Naive B cell (primary cell): ENCODE measurements around the gene ITLN1. TPM values are rescaled to one million over a fixed set of nuclear protein-coding genes. Genes with fewer than 3 reads are reported as not detected.

ENCODE experiments used
- ATAC-seq, 2 donors: fragments of 150-1000 bp; cut with Tn5 transposase; 2 replicates each; pipeline ENCODE4 v1.10.0; 2021; ENCODE audit warnings: low read depth in 2 of 2, mild to moderate bottlenecking in 2 of 2, moderate library complexity in 2 of 2
- DNase-seq: peaks from one replicate; pipeline ENCODE4 v3.0.0; 2022
- H3K27ac Mint-ChIP-seq, 6 donors: one replicate each; pipeline ENCODE4 v1.8.0; 2020 to 2022; ENCODE audit warnings: mild to moderate bottlenecking in 6 of 6, mixed read lengths in 6 of 6, moderate library complexity in 5 of 6, inconsistent platforms in 2 of 6
- H3K27me3 Mint-ChIP-seq, 3 donors: one replicate each; pipeline ENCODE4 v1.8.0; 2021 to 2022; ENCODE audit warnings: mixed read lengths in 3 of 3, mild to moderate bottlenecking in 1 of 3
- H3K36me3 Mint-ChIP-seq, 2 donors: one replicate each; pipeline ENCODE4 v1.8.0; 2020 to 2022; ENCODE audit warnings: mixed read lengths in 2 of 2, inconsistent platforms in 1 of 2, mild to moderate bottlenecking in 1 of 2
- H3K4me1 Mint-ChIP-seq, 3 donors: one replicate each; pipeline ENCODE4 v1.8.0; 2020 to 2022; ENCODE audit warnings: mixed read lengths in 3 of 3, inconsistent platforms in 1 of 3, mild to moderate bottlenecking in 1 of 3, moderate library complexity in 1 of 3
- H3K4me3 Mint-ChIP-seq, 8 donors: one replicate each; pipeline ENCODE4 v1.8.0; 2020 to 2022; ENCODE audit warnings: mild to moderate bottlenecking in 8 of 8, mixed read lengths in 8 of 8, moderate library complexity in 8 of 8, inconsistent platforms in 2 of 8
- H3K9me3 Mint-ChIP-seq, 7 donors: one replicate each; pipeline ENCODE4 v1.8.0; 2020 to 2022; ENCODE audit warnings: mixed read lengths in 7 of 7, mild to moderate bottlenecking in 5 of 7, inconsistent platforms in 2 of 7, moderate library complexity in 1 of 7
- polyA plus RNA-seq, 6 donors: library from polyadenylated mRNA; unstranded; fragments of 300-500 nt; fragmentation: Illumina TruSeq; gene quantifications; one replicate each; pipeline ENCODE4 v1.2.3, GENCODE V29; 2021; ENCODE audit warnings: low read depth in 6 of 6

The ITLN1 gene
- polyA plus RNA-seq, 6 donors from 2014 or later: not detected

DNA sequence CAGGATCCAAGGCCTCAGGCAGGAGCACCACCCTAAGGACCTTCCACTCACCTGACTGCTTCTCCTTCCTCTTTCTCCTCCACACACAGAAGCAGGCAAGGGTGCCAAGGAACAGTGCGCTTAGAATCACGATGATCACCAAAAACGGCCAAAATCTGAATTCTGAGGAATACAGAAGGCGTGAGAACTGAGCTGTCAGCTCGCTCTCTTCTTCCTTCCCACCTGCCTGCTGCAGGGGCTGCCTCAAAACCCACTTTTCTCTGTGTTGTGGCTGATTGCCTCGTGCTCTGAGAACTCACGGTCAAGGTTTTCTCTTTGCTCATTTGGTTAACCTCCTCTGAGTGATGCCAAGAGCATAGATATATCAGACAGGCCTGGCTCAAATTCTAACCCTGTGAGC is 46.1 kb downstream of the ITLN1 start:
- Mint-ChIP-seq H3K4me3 (peak overlapping the region in 5 of 8 donors; percentile 16 to 77 (median 52)), H3K9me3 (peaks cover 0 to 4% (median 0%) of the 10 kb centered on the region in 7 donors), H3K27ac (peak overlapping the region; percentile 39 to 94 (median 70)), H3K27me3 (no peaks in the 10 kb centered on the region), H3K4me1 (peaks cover 34 to 50% (median 47%) of the 10 kb centered on the region in 3 donors), H3K36me3 (no peaks in the 10 kb centered on the region)
- DNase-seq (no peak), ATAC-seq (no peak)

DNA sequence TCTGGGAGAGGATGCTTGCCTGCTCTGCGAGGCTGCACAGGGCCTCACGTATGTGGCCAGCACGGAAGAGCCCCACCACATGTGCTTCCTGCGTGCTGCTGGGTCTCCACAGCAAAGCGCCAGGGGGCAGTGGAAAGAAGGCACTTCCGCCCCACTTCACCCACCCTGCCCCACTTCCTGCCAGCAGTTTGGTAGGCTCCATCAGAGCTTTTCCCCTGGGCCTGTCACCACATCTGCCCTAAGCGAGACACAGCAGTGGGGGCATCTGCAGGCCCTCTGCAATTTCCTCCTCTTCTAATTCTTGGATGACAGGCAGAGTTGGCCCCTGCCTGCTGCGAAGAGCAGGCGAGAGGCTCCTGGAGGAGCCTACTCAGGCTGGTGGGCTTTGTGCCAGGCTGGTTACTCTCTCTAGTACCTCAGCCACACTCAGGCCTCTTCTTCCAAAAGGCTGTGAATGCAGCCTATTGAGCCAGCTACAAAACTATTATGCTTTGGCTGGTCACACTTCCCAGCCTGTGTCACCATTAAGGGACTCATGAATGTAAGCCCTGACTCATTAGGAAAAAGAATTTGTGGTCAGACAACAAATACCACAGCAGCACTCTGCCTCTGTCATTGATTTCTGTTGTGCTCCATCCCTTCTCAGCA is 47.3 kb downstream of the ITLN1 start:
- H3K27ac Mint-ChIP-seq: peak overlapping the region; percentile 63 to 94 (median 82)
- H3K4me3 Mint-ChIP-seq: peak overlapping the region; percentile 23 to 69 (median 42)
- ATAC-seq: peak; percentile 98 to 99
- no peaks in the 10 kb centered on the region for H3K27me3 Mint-ChIP-seq
- H3K36me3 Mint-ChIP-seq: no peaks in the 10 kb centered on the region
- H3K4me1 Mint-ChIP-seq: peaks cover 34 to 46% (median 46%) of the 10 kb centered on the region in 3 donors
- no peaks in the 10 kb centered on the region for H3K9me3 Mint-ChIP-seq
- DNase-seq: peak; percentile 88

DNA sequence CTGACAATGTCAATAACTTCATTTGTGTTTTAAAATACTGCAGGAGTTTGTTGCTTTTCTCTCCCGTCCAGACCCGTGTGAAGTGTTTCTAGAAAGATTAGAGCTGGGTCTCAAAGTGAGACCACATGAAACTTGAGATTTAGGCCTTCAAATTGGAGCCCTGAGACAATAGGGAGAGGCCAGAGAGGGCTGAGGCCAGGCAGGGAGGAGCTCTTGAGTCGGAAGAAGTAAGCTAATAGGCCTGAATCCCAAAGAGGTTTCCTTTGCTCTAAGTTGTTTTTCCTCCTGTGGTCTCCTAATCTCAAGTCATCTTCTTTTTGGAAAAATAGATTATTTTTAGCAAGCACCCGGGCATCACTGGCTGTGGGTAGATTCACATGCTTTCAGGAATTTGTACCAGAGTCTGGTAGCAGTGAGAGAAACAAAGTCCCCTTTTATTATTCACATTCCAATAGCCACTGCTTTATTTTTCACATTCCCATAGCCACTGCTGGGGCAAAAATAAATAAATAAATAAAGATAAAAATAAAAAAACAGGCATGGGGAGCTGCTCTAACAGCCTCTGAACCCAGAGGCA is 47.9 kb downstream of the ITLN1 start:
- Mint-ChIP-seq H3K4me3 (peak overlapping the region in 4 of 8 donors; percentile 28 to 69 (median 51)), H3K27ac (peak overlapping the region; percentile 72 to 97 (median 90)), H3K36me3 (no peaks in the 10 kb centered on the region), H3K27me3 (no peaks in the 10 kb centered on the region), H3K9me3 (no peaks in the 10 kb centered on the region), H3K4me1 (peaks cover 34 to 43% (median 41%) of the 10 kb centered on the region in 3 donors)
- ATAC-seq (no peak), DNase-seq (no peak)

DNA sequence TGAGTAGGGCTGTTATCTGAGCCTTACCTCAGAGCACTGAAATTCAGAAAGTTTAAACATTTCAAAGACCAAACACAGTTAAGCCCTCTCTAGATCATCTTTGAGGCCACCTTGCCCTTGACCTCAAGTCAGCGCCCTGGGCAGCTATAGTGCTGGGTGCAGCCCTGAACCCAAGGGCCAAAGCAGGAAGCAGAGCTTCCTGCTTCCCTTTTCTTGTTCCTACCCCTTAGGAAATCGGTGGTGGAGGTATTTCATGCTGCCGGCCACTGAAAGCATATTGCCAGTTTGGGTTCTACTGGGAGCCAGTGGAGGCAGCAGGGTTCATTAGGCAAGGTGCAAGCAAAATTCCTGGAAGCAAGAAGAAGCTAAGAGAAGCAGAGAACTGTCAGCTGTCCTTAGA is 48.4 kb downstream of the ITLN1 start:
- no peak for DNase-seq
- H3K36me3 Mint-ChIP-seq: no peaks in the 10 kb centered on the region
- no peak for ATAC-seq
- H3K27me3 Mint-ChIP-seq: no peaks in the 10 kb centered on the region
- H3K27ac Mint-ChIP-seq: peak overlapping the region in 5 of 6 donors; percentile 77 to 97 (median 92)
- H3K4me1 Mint-ChIP-seq: peaks cover 34 to 43% (median 41%) of the 10 kb centered on the region in 3 donors
- H3K9me3 Mint-ChIP-seq: no peaks in the 10 kb centered on the region
- peak overlapping the region in 4 of 8 donors; percentile 28 to 64 (median 44) for H3K4me3 Mint-ChIP-seq

DNA sequence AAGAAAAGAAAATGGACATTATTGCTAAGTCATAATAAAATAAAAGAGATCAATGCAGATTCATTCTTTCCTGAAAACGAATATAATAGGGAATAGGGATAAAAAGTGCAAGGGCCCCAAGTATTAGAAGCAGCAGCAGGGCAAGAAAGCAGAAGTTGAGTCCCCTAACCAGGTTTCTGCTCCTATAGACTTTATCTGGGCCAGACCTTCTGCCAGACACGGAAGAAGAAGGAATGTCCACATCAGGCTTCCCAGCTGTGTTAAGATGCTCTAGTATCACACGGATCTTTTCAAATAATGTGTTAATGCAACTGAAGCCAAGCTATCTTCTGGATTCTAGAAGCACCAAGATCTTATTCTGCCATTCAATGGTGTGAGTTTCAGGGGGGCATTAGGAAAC is 49.2 kb downstream of the ITLN1 start:
- Mint-ChIP-seq H3K36me3 (no peaks in the 10 kb centered on the region), H3K4me3 (peak overlapping the region in 2 of 8 donors; percentile 9 to 30), H3K9me3 (no peaks in the 10 kb centered on the region), H3K4me1 (peaks cover 34 to 44% (median 42%) of the 10 kb centered on the region in 3 donors), H3K27me3 (no peaks in the 10 kb centered on the region), H3K27ac (peak overlapping the region in 4 of 6 donors; percentile 69 to 92 (median 90))
- DNase-seq (no peak), ATAC-seq (no peak)

DNA sequence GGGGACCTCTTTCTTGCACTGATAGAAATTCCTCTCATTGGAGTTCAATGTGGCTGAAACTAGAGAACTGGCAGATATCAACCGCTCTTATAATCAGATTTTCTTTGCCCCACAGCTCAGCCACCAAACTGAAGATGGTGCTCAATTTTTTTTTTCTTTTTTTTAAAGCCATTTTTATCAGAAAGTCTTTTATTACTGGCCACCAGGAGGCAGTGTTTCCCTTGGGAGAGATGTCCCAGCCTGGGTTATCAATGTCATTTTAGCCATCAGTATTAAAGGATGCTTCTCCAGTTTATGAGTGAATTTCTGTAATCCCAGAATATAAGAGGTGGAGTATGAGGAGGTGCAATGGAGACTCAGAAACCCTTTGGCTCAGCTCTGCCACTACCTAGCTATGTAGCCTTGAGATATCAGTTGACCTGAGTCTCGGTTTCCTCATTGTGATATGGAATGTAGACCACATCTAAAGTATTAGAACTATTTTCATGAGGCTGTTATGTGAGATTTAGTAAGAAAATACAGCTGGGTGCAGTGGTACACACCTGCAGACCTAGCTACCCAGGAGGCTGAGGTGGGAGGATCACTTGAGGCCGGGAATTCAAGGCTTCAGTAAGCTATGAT is 49.9 kb downstream of the ITLN1 start:
- H3K36me3 Mint-ChIP-seq: no peaks in the 10 kb centered on the region
- DNase-seq (peak; percentile 47), ATAC-seq (no peak)
- H3K4me3 Mint-ChIP-seq: peak overlapping the region in 1 of 8 donors; percentile 7
- no peaks in the 10 kb centered on the region for H3K27me3 Mint-ChIP-seq
- no peaks in the 10 kb centered on the region for H3K9me3 Mint-ChIP-seq
- peak overlapping the region in 5 of 6 donors; percentile 78 to 96 (median 78) for H3K27ac Mint-ChIP-seq
- peaks cover 34 to 50% (median 49%) of the 10 kb centered on the region in 3 donors for H3K4me1 Mint-ChIP-seq

DNA sequence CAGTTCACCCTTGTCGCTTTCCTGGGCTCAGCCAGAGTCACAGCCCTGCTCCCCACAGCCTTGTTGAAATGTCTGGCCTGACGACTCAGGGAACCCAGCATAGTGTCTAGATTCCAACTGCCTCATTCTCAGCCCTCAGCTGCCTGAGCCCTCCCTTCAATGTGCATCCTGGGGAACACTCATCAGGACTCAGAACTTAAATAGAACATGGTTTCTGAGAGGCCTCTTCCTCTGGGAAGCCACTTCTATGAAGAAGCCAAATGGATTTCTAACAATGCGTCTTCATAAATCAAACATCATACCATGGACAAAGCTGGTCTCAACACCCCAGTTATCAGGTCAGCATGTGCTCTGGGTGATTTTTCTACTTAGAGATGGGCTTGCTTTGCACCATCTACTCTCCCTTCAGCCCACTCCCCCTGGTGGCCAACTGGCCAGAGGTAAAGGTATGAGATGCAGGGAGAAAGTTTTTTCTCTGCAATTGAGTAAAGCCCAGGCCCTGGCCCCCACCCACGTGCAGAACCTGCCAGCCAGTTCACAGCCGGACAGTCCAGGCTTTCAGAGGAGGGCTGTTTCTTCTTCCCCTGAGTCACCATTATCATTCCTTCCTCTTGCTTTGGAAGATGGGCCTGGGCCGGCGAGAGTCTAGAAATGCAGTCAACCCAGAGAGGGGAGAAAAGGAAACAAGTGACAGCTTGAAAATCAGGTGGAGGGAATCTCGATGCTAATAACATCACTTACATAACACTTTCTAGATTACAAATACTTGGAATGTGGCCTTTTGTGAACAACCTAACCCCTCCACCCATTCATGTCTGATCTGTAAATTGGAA is 54.4 kb downstream of the ITLN1 start:
- Mint-ChIP-seq H3K4me1 (peaks cover 4 to 20% (median 14%) of the 10 kb centered on the region in 3 donors), H3K9me3 (no peaks in the 10 kb centered on the region), H3K27me3 (no peaks in the 10 kb centered on the region), H3K27ac (peak overlapping the region; percentile 22 to 86 (median 78)), H3K36me3 (peaks cover 10 to 16% of the 10 kb centered on the region in 2 donors), H3K4me3 (no peak overlapping the region)
- DNase-seq: peak; percentile 68
- ATAC-seq: peak; percentile 91 to 92

DNA sequence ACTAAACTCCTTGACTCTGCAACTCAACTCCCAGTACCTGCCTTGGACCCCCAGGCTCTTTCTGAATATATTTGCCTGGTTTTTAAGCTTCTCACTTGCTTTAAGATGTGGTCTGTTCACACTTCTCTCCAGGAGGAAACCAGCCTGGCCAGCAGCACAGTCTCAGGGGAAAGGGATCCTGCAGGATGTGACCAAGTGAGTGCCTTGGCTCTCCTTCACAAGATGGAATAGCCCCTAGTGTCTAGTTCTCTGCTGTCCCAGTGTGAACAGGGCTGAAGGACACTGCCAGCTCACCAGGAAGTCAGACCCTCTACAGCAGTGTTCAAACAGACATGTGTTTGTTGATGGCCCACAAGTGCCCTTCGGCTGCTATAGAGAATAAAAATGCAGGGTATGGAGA is 55.2 kb downstream of the ITLN1 start:
- DNase-seq: no peak
- H3K4me1 Mint-ChIP-seq: peaks cover 1 to 14% (median 9%) of the 10 kb centered on the region in 3 donors
- H3K4me3 Mint-ChIP-seq: no peak overlapping the region
- no peaks in the 10 kb centered on the region for H3K9me3 Mint-ChIP-seq
- no peaks in the 10 kb centered on the region for H3K27me3 Mint-ChIP-seq
- peaks cover 10 to 16% of the 10 kb centered on the region in 2 donors for H3K36me3 Mint-ChIP-seq
- no peak for ATAC-seq
- H3K27ac Mint-ChIP-seq: peak overlapping the region in 5 of 6 donors; percentile 64 to 84 (median 77)

DNA sequence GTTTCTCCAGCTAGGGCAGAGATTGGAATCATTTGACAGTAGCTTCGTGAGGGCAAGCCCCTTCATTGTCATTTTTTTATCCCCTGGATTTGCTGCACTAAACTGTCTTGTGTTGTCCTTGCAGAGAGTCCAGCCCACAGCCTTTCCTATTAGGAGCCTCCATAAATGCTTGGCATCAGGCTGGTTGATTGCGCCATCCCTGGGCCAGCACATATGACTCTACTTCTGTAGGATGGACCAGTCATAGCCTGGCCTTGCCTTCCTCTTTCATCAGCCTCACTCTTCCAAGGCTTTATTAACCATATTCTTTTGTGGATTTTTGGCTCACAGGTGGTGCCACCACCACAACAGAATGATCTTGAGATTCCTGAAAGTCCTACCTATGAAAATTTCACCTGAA is 57.6 kb downstream of the ITLN1 start:
- Mint-ChIP-seq H3K4me1 (peaks cover 0 to 12% (median 6%) of the 10 kb centered on the region in 3 donors), H3K9me3 (no peaks in the 10 kb centered on the region), H3K27me3 (no peaks in the 10 kb centered on the region), H3K36me3 (peaks cover 16 to 17% of the 10 kb centered on the region in 2 donors), H3K27ac (peak overlapping the region; percentile 49 to 93 (median 88)), H3K4me3 (no peak overlapping the region)
- ATAC-seq: no peak
- no peak for DNase-seq

DNA sequence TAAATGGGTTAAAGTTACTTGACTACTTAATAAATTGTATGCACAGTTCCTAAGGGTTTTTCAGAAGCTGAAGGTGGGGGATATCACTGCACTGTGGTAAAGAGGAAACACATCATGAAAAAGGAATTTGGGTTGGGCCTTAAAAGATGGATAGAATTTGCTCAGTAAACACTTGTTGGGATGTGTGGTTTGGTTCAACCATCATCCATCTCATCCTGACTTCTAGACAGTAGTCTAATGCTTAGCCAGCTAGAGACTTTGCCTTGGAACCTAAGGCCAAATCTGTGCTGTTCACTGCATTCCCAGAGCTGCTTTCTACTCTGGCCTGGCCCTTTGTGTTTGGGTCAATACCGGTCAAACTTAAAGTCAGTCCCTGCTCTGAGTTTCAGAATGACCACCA is 58.4 kb downstream of the ITLN1 start:
- peaks cover 17 to 25% of the 10 kb centered on the region in 2 donors for H3K36me3 Mint-ChIP-seq
- DNase-seq: no peak
- H3K4me1 Mint-ChIP-seq: peaks cover 0 to 12% (median 6%) of the 10 kb centered on the region in 3 donors
- no peaks in the 10 kb centered on the region for H3K9me3 Mint-ChIP-seq
- no peak for ATAC-seq
- no peaks in the 10 kb centered on the region for H3K27me3 Mint-ChIP-seq
- H3K4me3 Mint-ChIP-seq: no peak overlapping the region
- H3K27ac Mint-ChIP-seq: peak overlapping the region; percentile 12 to 90 (median 36)
